GM19455 (cell line): Measurements from ENCODE around the gene MEF2C.

Experiments
- ATAC-seq: cut with Tn5 transposase; IDR thresholded peaks from one replicate; pipeline ENCODE4 v1.9.1; 2021; ENCODE audit not compliant: unreplicated experiment

Gene MEF2C

GRCh38 chr5:88769165-88769564 lies 113.8 kb downstream of the MEF2C start:
- ATAC-seq: no peak

DNA sequence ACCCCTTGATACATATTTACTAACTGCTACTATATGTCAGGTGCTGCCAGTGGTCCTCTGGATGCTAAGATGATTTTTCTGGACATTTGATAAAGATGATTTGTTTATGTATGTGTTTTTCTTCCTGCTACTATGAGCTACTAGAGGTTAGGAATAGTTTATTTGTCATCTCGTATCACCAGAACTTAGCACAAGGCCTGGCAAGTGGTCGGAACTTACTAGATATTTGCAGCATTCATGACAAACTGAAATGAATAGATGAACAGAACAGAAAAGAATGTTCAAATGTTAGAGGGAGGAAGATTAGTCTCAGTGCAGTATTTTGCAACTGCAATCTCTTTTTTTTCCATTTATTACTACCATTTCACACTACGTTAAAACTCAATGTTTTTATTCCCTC lies 114.6 kb downstream of the MEF2C start:
- ATAC-seq: no peak

DNA sequence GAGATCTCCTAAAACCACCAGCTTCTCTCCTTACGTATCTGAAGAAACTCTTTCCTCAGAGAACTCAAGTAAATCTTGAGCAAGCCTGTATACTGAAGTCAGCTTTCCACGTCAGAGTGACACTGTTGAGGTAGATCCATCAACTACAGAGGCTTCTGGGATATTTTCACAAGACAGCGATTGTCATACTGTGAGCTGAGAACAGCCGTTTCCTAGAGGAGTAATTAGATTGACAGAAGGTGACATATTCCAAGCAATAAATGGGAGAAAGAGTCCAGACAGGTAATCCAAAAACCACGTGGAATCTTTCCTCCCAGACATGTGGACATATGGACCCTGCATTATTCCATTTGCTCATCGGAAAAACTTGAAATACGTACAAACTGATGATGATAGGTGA lies 117.2 kb downstream of the MEF2C start:
- no peak for ATAC-seq

GRCh38 chr5:88765171-88765570 lies 117.8 kb downstream of the MEF2C start:
- ATAC-seq: no peak

GRCh38 chr5:88761939-88762338 lies 121.0 kb downstream of the MEF2C start:
- ATAC-seq: no peak

DNA sequence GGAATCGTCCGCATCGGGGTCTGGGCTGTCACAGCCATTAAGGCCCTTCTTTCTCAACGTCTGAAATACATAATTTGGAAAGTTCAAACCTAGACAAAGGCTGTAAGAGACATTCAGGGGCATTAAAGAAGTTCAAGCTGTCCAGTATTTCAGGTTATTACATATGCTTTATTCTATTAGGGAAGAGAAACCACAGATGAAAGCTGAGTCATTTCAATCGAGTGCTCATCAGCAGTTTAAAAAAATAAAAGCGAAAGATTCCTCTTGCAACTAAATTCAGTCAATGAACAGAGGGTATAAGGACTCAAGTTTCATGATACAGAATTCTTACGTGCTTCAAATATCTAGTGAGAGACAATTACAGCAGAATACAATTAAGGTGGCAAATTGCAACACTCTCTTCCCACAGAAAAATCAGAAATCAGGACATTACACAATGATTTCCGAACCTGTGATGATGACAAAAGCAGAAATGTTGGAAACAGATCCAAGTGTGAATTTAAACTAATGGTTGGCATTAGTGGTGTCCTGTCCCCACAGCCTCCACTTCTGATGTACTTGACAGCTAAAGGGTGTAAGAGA lies 121.6 kb downstream of the MEF2C start:
- ATAC-seq: no peak

DNA sequence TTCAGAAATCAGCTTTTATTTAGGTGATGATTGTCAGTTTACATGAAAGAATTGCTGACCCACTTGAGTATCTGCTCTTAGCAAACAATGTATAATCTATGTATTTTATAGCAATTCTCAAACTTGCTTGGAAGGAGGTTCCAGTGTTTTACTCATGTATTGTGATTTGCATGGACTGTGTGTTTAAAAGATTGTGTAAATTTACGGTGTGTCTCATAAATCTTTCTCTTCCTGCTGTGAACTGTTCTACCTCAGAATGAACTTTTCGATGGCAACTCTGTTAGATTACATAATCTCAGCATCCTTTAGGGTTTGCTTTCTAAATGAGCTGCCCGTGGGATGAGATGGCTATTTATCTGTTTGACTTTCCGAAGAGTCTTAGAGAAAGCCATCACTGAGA lies 122.5 kb downstream of the MEF2C start:
- no peak for ATAC-seq

GRCh38 chr5:88758591-88758990 lies 124.4 kb downstream of the MEF2C start:
- no peak for ATAC-seq

- no peak for ATAC-seq
Measured at GRCh38 chr5:88758184-88758583, 124.8 kb downstream of the MEF2C start.

GRCh38 chr5:88756953-88757352 lies 126.0 kb downstream of the MEF2C start:
- no peak for ATAC-seq

- ATAC-seq: no peak
Measured at GRCh38 chr5:88748666-88749065, 134.3 kb downstream of the MEF2C start.

DNA sequence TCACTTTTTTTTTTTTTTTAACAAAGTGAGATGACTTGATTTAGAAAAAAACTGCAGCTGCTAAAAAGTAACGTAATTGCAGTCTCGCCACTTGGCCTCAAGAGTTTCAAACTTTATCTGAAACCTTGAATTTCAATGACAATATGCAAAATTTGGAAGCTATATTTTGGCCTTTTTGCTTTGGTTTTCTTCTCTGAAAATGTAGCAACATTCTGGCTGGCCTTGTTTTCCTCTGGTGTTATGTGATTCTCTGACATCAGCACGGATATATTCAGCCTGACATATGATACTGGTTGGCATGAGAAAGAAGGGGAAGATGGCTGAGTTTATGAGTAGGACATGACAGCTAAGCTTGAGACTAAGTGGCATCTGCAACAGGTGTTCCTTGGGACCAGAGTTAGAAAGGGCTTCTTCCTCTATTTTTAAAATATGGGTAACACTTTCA lies 136.5 kb downstream of the MEF2C start:
- peak; percentile 84 for ATAC-seq

GRCh38 chr5:88745093-88745696 lies 137.8 kb downstream of the MEF2C start:
- ATAC-seq: no peak

- no peak for ATAC-seq
Measured at GRCh38 chr5:88743231-88743834, 139.7 kb downstream of the MEF2C start.

- no peak for ATAC-seq
Measured at GRCh38 chr5:88741964-88742363, 141.0 kb downstream of the MEF2C start.

DNA sequence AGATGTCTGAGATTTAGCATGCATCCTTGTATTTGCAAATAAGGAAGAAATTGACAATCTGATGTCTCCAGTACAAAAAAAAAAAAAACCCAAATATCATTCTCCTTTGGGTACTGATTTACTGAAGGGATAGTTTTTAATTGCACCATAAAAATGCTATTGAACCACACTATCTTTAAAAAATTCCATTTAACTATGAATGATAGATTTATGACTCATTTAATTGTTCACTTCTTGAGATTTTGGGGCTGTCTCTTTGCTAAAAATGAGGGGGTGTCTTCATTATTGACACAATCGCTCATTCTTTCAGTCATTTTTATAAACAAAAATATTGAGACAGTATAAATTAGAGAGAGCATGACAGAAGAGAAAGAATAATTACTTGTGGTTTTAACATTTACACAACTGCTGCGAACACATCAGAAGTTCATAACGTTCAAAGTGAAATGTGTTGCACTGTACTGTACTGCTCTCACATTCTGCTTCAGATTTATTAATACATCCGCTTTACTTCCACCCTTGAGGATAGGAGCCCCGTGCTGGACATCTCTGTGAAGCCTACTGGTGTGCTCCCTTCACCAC lies 142.3 kb downstream of the MEF2C start:
- no peak for ATAC-seq

DNA sequence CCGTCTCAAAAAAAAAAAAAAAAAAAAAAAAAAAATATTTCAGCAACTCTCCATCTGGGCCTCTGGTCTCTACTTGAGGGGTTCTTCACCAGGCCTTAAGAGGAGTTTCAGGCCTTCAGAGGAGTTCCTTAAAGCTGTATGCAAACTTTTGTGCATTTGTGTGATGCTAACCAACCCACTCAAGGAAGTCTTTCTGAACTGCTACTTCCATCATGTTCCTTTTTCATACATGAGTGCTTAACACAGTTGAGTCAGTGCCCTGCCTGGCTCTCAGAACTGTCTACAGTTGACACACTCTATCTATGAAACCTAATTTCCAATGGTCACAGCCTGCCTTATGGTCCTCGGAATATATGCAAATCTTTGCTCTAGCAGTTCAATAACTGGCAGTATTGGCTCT lies 146.5 kb downstream of the MEF2C start:
- ATAC-seq: peak; percentile 40

DNA sequence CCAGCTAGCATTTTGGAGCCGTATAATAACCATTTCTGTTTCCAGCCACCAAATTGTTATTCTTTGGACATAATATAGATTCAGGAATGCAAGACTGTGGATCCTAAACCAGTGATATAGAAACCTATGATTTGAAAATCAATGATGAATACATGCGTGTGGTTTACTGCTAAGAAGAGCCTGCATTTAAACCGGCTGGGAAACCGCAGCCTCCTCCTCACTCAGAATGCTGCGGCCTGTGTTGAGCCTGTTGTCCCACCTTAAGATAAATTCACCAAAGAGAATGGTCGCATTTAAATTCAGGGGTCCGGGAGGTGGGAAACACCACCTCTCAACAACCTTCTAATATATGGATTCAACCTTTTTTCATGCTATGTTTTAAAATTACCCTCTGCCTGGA lies 148.0 kb downstream of the MEF2C start:
- no peak for ATAC-seq

DNA sequence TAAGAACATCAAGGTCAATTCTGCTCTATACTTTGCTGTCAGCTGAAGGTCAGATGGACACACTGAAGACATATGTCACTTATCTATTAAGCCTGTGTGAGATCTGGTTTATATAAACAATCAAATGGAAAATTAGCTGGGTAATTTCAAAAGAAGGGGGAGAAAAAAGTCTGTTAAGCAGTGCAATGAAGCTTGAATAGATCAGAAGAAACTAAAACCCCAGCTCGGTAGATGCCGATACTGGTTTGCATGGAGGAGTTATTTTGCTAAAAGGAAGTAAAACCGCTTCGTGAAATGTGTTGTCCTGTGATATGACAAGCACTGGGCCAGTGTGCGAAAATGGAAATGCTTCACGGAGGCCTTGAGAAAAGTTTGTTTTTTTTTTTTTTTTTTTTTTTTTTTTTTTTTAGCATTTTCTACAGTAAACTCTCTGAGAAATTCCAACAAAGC lies 148.8 kb downstream of the MEF2C start:
- peak; percentile 51 for ATAC-seq

DNA sequence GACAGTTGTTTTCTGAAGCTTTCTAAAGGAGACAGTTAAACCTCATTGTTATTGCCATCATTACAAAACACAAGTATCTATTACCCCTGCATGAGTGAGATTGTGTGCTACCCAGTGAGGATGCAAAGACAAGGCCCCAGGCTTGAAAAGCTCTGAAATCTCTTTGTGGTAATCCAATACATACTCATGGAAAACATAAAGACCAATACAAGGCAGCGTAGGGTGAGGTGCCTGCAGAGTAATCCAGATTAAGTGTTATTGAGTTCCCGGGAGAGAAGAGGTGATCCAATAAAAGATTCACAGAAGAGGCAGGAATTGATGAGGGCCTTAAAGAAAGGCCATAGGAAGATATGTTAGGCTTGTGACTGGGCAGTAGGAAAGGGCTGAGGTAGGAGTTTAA lies 150.1 kb downstream of the MEF2C start:
- no peak for ATAC-seq

- peak; percentile 48 for ATAC-seq
Measured at GRCh38 chr5:88732181-88732633, 150.8 kb downstream of the MEF2C start.

DNA sequence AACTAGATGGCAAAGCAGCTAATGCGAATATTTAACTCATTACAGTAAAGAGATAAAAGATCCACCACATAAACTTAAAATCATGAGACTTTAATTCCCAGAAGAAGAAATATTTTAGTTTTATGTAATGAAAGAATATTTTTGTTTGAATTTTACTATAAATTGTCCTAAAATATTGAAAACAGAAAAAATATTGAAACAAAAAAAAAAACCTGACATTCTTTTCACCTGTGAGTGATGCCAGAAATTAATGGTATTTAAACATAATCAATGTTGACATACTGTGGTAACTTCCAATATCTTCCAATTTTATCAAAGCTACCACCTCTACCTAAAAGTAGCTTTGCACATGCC lies 153.2 kb downstream of the MEF2C start:
- no peak for ATAC-seq
